Stimulated activated CD8-positive, alpha-beta memory T cell treated with anti-CD3 and anti-CD28 coated beads, Interleukin-12 subunit alpha, Interleukin-12 subunit beta, amount 100 ng/mL, for 1 hour (primary cell): Measurements from ENCODE around the gene EOGT.

Experiments used
- DNase-seq: peaks from one replicate; pipeline ENCODE4 v3.0.0-alpha.2; 2020; ENCODE audit warnings: low read depth

The EOGT gene

DNA sequence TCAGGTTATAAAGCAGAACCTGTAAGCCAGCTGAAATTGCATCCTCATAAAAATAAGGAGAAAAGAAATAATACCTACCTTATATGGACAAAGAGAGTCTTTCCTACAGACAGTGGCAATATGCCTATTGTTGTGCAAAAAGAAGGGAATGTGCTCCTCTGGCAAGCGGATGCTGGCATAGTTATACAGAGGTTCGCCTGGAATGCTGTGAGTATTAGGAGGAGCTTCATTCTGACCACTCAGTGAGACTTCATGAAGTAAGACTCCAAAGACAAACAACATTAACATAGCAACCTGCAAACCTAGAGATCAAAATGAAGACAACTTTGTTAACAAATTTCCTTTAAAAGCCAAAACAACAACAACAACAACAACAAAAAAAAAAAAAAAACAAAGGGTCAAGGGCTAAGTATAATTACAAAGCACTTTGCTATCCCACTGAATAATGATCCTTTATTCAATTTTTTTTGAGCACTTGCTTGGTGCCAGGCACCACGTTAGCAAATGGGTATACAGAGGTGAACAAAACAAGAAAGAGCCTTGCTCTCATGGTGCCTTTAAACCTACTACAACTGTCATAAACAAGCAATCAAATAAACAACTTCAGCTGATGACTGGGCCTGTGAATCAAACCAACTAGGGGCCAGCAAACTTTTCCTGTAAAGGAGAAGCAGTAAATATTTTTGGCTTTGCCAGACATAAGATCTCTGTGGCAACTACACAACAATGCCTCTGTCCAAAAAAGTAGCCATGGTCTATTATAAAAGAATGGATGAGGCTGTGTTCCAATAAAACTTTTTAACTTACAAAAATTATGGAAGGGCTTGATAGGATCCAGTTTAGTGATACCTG, 3.7 kb downstream of the EOGT start:
- DNase-seq, result no peak

DNA sequence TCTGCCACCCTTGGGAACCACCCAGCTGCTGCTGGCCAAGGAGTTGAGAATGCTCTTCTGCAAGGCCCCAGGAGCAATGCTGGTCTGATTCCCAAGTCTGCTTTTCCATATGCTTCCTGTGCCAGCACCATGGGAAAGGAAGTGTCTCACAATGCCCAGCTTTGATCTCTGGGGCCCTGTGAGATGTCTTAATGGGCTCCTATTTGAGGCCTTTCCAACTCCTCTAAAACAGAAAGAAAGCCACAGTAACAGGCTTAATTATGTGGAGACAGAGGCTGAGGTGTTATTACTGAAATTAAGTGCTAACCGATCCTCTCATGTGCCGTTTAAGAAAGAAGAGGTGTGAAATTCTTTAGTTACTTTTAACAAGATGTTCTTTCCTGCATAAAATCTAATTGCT, 4.5 kb downstream of the EOGT start:
- DNase-seq, result no peak

DNA sequence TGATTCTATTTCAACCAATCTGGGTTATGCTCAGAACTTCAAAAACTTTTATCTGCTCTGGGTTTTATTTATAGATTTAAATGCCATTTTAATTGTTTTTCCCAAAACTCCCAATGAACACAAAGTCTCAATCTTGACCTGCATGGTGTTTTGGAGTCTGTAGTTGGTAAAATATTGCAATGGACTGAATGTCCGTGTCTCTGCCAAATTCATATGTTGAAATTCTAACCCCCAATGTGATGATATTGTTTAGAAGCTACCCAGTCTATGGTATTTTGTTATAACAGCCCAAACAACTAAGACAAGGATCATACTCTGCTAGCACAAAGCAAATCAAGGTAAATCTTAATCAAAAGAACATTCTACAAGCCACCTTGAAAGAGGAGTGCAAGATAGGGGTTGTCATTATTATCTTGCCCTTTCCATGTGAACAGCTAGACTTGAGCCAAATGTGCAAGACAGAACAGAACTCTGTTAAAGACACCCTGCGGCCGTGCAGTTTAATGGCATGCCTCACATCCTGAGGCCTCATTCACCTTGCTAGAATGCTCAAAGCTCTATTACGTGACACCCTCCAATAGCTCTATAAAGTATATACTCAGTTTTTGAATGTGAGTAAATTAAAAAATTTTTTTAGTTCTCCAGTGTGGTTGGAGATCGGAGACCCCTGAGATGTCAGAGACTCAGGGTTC, 7.5 kb downstream of the EOGT start:
- no peak for DNase-seq

GRCh38 chr3:69005071-69005790, 8.3 kb downstream of the EOGT start:
- DNase-seq, result no peak

DNA sequence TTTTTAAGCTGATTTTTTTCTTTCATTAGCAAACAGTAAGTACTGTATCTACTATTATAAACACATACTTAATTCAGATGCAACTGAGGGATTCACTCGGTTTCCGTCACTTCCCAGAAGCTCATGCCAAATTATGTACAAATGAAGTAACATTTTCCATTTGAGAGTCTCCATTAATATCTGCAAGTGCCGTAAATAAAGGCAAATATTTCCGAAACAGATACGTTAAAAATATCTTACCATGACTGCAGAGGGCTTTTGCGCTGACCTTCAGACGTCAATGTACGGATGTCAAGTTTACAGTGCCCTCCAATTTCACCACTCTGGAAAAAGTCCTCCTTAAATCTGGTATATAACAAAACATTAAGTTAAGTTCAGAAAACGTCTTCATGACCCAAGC, 9.3 kb downstream of the EOGT start:
- no peak for DNase-seq

DNA sequence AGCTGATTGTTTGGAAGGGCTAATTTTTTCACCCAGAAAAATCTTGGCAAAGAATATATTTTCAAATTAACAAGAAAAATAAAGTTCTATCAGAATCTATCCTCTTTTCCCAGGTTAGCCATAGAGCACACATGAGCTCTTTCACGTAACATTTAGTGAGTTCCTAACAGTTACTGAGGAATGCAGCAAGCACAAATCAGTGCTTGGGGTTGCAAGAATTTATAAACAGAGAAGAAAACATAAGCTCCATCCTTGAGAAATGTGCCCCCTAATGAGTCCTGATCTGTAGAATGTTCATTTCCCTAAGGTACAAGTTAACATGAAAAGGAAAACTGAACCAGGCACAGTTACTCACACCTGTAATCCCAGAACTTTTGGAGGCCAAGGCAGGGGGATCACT, 13.9 kb downstream of the EOGT start:
- DNase-seq, result no peak

DNA sequence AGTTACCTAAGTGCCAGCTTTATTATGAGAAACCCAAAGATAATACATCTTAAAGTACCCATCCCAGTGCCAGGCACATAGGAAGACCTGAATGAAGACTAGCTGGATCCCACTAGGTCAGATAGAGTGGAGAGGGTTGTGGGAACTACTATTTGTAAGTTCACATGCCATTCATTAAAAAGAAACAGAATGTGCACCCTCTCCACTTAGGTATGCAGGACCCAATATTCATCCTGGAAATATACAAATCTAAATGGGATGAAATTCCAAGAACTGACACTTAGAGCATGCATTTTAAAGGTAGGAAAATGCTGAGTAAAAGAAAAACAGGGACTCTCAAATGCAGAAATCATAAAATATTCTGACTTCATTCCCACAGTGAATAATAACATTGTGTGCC, 14.3 kb downstream of the EOGT start:
- DNase-seq, result no peak

DNA sequence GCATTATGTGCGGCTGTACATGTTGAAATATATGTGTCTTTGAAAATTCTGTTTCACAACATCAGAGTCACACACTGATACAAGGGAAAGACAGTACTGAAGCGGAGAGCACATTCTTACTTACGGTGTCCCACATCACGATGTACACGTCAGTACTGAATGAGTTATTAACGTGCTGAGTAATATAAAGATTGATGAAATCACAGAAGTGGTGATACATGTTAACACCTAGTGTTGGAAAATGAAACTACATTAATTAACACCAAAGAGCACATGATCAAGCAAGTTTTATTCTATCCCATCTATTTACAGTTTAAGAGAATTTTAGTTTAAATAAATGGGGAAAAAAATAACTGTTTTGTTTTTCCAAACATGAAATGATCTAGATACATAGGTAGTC, 15.6 kb downstream of the EOGT start:
- DNase-seq, result no peak

DNA sequence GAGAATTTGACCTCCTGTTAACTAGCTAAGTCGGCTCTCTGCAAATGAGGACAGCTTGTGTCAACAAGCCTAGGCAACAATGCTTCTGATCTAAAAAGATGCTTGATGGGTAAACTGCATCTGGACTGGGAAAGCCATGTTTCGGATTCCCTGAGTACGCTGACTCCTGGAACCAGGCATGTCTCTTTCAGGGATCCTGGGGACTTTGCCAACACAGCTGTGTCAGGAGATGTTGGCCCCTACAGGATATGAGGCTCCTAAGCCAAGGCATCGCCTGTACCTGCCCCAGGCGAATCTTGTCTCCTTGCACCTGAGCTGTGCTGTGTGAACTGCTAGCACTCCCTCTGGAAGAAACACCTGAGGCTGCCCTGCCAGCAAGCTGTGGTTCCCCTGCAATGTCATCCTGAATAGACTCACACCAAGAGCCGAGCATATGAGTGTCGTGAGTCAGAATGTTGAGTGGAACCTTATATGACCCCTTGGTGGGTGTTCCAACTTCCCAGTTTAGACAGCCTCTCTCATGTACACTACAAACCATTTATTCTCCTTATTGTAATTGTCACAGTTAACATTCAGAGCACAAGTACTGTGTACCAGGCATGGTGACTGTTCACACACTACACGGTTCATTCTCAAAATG, 17.0 kb downstream of the EOGT start:
- no peak for DNase-seq

DNA sequence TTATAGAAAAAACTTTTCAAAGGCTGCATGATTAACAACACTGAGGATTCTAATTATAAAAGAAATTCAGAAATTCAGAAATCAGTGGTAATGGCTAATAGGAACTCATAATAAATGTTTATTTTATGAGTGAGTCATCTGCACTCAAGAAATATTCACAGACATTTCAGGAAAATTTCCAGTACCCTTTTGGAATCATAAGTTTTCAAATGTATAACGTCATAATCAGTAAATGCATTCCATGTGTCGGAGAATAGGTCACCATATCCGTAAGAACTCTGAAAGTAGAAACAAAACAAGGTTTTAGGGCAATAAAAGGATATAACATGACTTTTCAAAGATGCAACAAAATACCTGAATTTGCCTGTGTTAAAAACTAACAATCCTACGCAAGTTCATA, 24.7 kb downstream of the EOGT start:
- no peak for DNase-seq

- DNase-seq, result no peak
Measured at GRCh38 chr3:68987322-68987721, 26.2 kb downstream of the EOGT start.

DNA sequence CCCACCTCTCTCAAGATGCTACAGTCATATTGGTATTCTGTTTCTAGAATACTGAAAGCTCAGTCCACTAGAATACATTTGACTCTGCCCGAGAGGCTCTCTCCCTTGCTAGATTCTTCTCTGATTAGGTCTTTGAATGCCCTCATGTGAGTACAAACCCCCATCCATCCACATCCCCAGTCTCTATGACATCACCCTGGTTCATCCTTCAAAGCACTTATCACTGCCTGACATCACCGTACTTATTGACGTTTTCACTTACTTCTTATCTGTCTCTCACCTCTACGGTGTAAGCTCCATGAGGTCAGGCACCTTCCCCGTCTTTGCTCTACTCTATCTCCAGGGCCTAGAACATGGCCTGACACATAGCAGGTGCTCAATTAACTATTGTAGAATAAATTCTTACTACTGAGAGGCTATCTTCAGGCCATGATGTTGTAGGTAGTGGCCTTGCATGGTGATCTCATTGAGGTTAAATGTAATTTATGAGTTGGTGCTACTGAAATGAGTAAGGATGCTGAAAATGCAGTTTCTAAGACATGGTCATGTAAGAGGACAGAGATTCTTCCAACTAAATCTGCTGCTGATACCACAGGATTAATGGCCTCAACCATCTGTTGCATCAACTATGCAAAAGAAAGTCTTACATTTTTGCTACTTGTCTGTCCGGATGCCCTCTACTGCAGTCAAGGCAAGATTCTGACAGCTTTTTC, 26.8 kb downstream of the EOGT start:
- DNase-seq, result no peak

GRCh38 chr3:68985146-68985790, 28.2 kb downstream of the EOGT start:
- DNase-seq, result no peak

- no peak for DNase-seq
Measured at GRCh38 chr3:68984011-68984530, 29.4 kb downstream of the EOGT start.

GRCh38 chr3:68977486-68978167, 35.9 kb downstream of the EOGT start:
- no peak for DNase-seq

GRCh38 chr3:68974711-68975110, 38.8 kb downstream of the EOGT start:
- no peak for DNase-seq

GRCh38 chr3:68973639-68974038, 39.8 kb downstream of the EOGT start:
- DNase-seq, result no peak

DNA sequence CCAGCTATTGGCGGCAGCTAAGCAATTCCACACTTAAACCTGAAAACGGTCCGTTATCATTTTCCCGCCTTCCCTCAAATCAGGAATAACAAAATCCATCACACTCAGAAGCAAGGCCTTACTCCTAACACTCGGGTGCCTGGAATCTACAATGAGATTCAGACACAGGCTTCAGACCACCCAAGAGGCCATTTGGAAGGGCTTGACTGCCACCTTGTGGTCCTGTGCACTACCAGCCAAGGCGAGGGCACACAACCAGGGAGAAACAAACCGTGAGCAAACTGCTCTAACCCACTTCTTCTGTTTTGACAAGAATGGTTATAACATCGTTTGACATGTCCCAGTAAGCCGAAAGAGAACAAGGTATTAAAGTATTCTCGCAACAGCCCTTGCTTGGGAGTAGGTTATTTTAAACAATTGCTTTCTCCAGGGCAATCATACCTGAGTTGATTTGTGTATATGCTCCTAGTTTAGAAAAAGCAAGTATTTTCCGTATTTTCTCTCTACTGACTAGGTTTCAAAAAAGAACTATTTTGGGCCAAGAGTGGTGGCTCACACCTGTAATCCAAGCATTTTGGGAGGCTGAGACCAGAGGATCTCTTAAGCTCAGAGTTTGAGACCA, 41.0 kb downstream of the EOGT start:
- DNase-seq, result no peak

DNA sequence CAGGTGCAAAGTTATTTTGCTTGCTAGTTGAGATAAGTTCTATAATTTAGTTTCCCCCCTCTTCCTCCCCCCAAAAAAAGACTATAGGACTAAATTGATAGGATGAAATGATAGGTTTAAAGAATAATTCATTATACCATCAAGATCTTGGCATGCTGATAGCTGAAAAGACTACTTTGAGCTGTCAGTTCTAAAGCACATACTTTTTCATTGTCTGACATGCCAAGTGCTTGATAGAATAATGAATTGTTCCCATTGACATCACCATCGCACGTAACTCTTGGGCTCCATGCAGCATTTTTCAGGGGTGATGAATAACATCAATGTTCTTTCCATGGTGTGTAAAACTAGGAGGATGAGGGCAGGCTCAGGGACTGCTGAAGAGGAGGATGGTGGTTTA, 48.8 kb downstream of the EOGT start:
- no peak for DNase-seq

DNA sequence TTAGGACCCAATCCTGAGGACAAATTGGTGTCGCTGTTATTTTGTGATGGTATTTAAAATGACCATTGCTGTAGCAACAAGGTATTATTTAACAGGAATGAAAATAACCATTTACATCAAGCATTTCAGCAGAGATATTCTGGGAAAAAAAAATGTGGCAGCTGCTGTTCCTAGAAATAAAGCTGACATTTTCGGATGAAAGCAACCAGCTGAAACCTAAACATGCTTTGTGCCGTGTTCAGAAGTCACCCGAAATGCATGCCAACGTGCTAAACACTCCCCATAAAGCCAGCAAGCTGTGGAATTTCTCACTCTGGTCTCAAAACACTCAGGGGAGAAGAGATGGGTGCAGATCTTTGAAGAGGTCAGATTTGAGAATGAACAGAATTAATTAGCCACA, 49.6 kb downstream of the EOGT start:
- no peak for DNase-seq
